Psoas muscle (tissue), 8 donors: Measurements from ENCODE around the gene RNASE7. TPM values are rescaled to one million over a fixed set of nuclear protein-coding genes. Genes with fewer than 3 reads are reported as not detected.
A peak's percentile ranks its signal among the peaks of the same experiment; 100 is the strongest.
"Not testable (repeated sequence)": the region's sequence is repeated elsewhere in the genome, so short reads cannot be mapped to it uniquely, and the experiment has no call there.

ENCODE experiments used
- ATAC-seq, 4 donors: fragments of 200-7000 bp; cut with Tn5 transposase; one replicate each; pipeline ENCODE4 v1.9.1; 2020; ENCODE audit warnings: moderate library complexity in 3 of 4, mild to moderate bottlenecking in 2 of 4
- DNase-seq, 2 donors: peaks; one replicate each; pipeline ENCODE4 v3.0.0-alpha.2; 2020
- H3K27ac ChIP-seq: fragments of 200-600 bp; one replicate; pipeline ENCODE4 v1.8.0; 2022
- H3K27me3 ChIP-seq, 3 donors: fragments of 200-600 bp in 1 of 3; one replicate each; pipeline versions ENCODE4 v1.6.1 to v1.8.0; 2013 to 2022; ENCODE audit warnings: low read length in 2 of 3, mild to moderate bottlenecking in 2 of 3, moderate library complexity in 1 of 3; ENCODE audit not compliant: insufficient read depth in 3 of 3
- H3K36me3 ChIP-seq, 2 donors: fragments of 200-600 bp in 1 of 2; one replicate each; pipeline versions ENCODE4 v1.6.1 to v1.8.0; 2013 to 2022; ENCODE audit warnings: low read depth in 1 of 2, mild to moderate bottlenecking in 1 of 2, moderate library complexity in 1 of 2; ENCODE audit not compliant: insufficient read depth in 1 of 2
- H3K4me1 ChIP-seq: fragments of 200-600 bp; one replicate; pipeline ENCODE4 v1.8.0; 2022
- H3K4me3 ChIP-seq: fragments of 200-600 bp; one replicate; pipeline ENCODE4 v1.8.0; 2022; ENCODE audit warnings: mild to moderate bottlenecking
- H3K9me3 ChIP-seq: fragments of 200-600 bp; one replicate; pipeline ENCODE4 v1.8.0; 2022
- CTCF ChIP-seq: fragments of 200-600 bp; IDR thresholded peaks from one replicate; pipeline ENCODE4 v1.8.0; 2022; ENCODE audit warnings: antibody characterized with exemption
- WGBS, 3 donors: extraction: QIAGEN DNeasy Blood & Tissue Kit; methylation state at CpG; one replicate each; pipeline versions ENCODE4 v1.1.6 to v1.1.7; 2013; 5-methylcytosine and 5-hydroxymethylcytosine counted together
- intact Hi-C, 2 donors: fragments of 100-400 bp; cut with DNase I; formaldehyde crosslinking; loops; one replicate each; pipeline versions ENCODE4 v1.11.0 to v1.14.2; 2022
- polyA plus RNA-seq, 3 donors: library from polyadenylated mRNA; stranded (reverse); fragments of 200-250 nt; gene quantifications; one replicate each; pipeline ENCODE4 v1.2.3, GENCODE V29; 2013
- total RNA-seq, 4 donors: library from RNA; stranded (reverse); fragmentation: NEBNext Ultra II Directional in 2 of 4; extraction: Animal tissue kit (Norgen Biotek cat#: 25700) in 2 of 4; gene quantifications; one replicate each; pipeline versions ENCODE4 v1.2.1 to v1.2.4, GENCODE V29; 2021 to 2023
- donor health status: healthy with polysubstance abuse.
- donor health status: DM: no; HTN: no; CAD: no; lungs with moderate emphysema.
- donor health status: Bipolar disorder and iron deficiency.
- donor health status: healthy.
- donor health status: DM: yes; HTN: yes; CAD: no.
- donor health status: DM: no; HTN: no; CAD: no.
- donor health status: DM: no; HTN: no; CAD: no.
- donor health status: DM: yes; HTN: yes; CAD: no.

The RNASE7 gene
- total and polyA plus RNA-seq, 7 donors, result 0.15 to 1.9 (median 0.38) TPM; not detected in 1

GRCh38 chr14:21003788-21004346 is 38.3 kb upstream of the RNASE7 start:
- no peak overlapping the region for H3K27ac ChIP-seq
- H3K4me3 ChIP-seq, result no peak overlapping the region
- TF ChIP-seq CTCF, result no peak
- intact Hi-C loops, result loop anchor here in 1 of 2 donors (5.0 kb wide), 1 partner anchor 48 kb away; no protein-coding TSS in a partner anchor
- no peaks in the 10 kb centered on the region for H3K4me1 ChIP-seq
- no peaks in the 10 kb centered on the region for H3K9me3 ChIP-seq
- DNase-seq, result peak in 1 of 2 donors; percentile 63
- 71 to 76% (median 72%) methylated on average over 14 of the region's 14 CpGs for WGBS, 3 donors
- no peaks in the 10 kb centered on the region for H3K27me3 ChIP-seq
- no peaks in the 10 kb centered on the region for H3K36me3 ChIP-seq
- ATAC-seq, result peak in 1 of 4 donors; percentile 43

GRCh38 chr14:21009721-21010120 is 32.4 kb upstream of the RNASE7 start:
- WGBS, 3 donors, result 73 to 77% (median 74%) methylated on average over 3 of the region's 3 CpGs
- ATAC-seq, intact Hi-C loops, DNase-seq, H3K4me1 ChIP-seq, H3K36me3 ChIP-seq, H3K9me3 ChIP-seq, H3K4me3 ChIP-seq, H3K27me3 ChIP-seq, H3K27ac ChIP-seq: not testable (repeated sequence)

GRCh38 chr14:21011136-21011535 is 31.0 kb upstream of the RNASE7 start:
- no peaks in the 10 kb centered on the region for H3K9me3 ChIP-seq
- ATAC-seq (no peak), DNase-seq (no peak)
- WGBS, 3 donors, result 73 to 79% (median 73%) methylated on average over 1 of the region's 1 CpG
- no peak for TF ChIP-seq CTCF
- H3K27me3 ChIP-seq, result no peaks in the 10 kb centered on the region
- peaks cover 0 to 2% of the 10 kb centered on the region in 2 donors for H3K36me3 ChIP-seq
- intact Hi-C loops, result no loop called here
- no peak overlapping the region for H3K4me3 ChIP-seq
- no peak overlapping the region for H3K27ac ChIP-seq
- H3K4me1 ChIP-seq, result peaks cover 19% of the 10 kb centered on the region

- peak overlapping the region; percentile 63 for H3K27ac ChIP-seq
- no peaks in the 10 kb centered on the region for H3K27me3 ChIP-seq
- peak; percentile 99 for TF ChIP-seq CTCF
- intact Hi-C loops, result loop anchor here (1.0 to 5.0 kb wide), 4 partner anchors 25 to 90 kb away; no protein-coding TSS in a partner anchor
- H3K4me3 ChIP-seq, result peak overlapping the region; percentile 23
- H3K36me3 ChIP-seq, result peaks cover 2 to 38% of the 10 kb centered on the region in 2 donors
- no peaks in the 10 kb centered on the region for H3K9me3 ChIP-seq
- WGBS, 3 donors, result 0 to 1% (median 1%) methylated on average over 4 of the region's 4 CpGs
- ATAC-seq, result peak; percentile 74 to 86 (median 82)
- peaks cover 54% of the 10 kb centered on the region for H3K4me1 ChIP-seq
- peak; percentile 81 to 90 for DNase-seq
These were observed 27.4 kb upstream of the RNASE7 start for GRCh38 chr14:21014761-21015190.

GRCh38 chr14:21015312-21015711 is 26.9 kb upstream of the RNASE7 start:
- Histone ChIP-seq H3K4me3 (peak overlapping the region; percentile 23), H3K4me1 (peaks cover 58% of the 10 kb centered on the region), H3K9me3 (no peaks in the 10 kb centered on the region), H3K27ac (peak overlapping the region; percentile 63), H3K36me3 (peaks cover 2 to 44% of the 10 kb centered on the region in 2 donors), H3K27me3 (no peaks in the 10 kb centered on the region)
- intact Hi-C loops, result loop anchor here (2.0 to 5.0 kb wide), 2 partner anchors 77 to 89 kb away; no protein-coding TSS in a partner anchor
- ATAC-seq (peak; percentile 73 to 87 (median 83)), DNase-seq (peak in 1 of 2 donors; percentile 63)
- TF ChIP-seq CTCF, result no peak
- WGBS, 3 donors, result 20 to 26% (median 24%) methylated on average over 6 of the region's 6 CpGs
